ENCODE measurements around the gene ART1. TPM values are rescaled to one million over a fixed set of nuclear protein-coding genes. Genes with fewer than 3 reads are reported as not detected.

ART1 gene
- total and polyA plus RNA-seq, 2 of the 8 experiments (the other 6 are each of a cell fraction or from before 2014, with no cell fraction given) = not detected

DNA sequence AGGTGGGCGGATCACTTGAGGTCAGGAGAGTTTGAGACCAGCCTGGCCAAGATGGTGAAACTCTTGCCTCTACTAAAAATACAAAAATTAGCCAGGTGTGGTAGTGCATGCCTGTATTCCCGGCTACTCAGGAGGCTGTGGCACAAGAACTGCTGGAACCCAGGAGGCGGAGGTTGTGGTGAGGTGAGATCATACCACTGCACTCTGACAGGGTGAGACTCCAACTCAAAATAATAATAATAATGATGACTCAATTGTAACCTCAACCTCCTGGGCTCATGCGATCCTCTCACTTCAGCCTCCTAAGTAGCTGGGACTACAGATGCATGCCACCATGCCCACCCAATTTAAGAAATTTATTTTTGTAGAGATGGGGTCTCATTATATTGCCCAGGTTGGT, 41.8 kb downstream of the ART1 start (continued):
- no peak for TF ChIP-seq TEAD4 (IDR thresholded peaks at IDR 0.05; ENCODE audit: low read depth, low read length)

Measured in H1 (cell line).